K562 (cell line): ENCODE results near the gene PTPN7. TPM values are rescaled to one million over a fixed set of nuclear protein-coding genes. Genes with fewer than 3 reads are reported as not detected.

ENCODE experiments used
- ATF1 ChIP-seq, 2 experiments: fragments of 450-650 bp in 1 of 2; IDR thresholded peaks; 2 replicates each; pipeline ENCODE4 v1.6.1; 2016; ENCODE audit warnings: missing compliant biosample characterization in 1 of 2, missing genetic modification characterization in 1 of 2
- BCL6 ChIP-seq: fragments of 250-450 bp; sonication (Bioruptor Pico); IDR thresholded peaks from 2 replicates; pipeline ENCODE4 v1.4.0; 2020
- CBFA2T3 ChIP-seq: fragments of 450-650 bp; IDR thresholded peaks from 2 replicates; pipeline ENCODE4 v1.6.1; 2017
- CHCHD3 ChIP-seq: fragments of 250-450 bp; sonication (Bioruptor Pico); IDR thresholded peaks from 2 replicates; pipeline ENCODE4 v2.1.2; 2022; ENCODE audit warnings: mild to moderate bottlenecking
- HBP1 ChIP-seq: fragments of 450-650 bp; formaldehyde crosslinking; IDR thresholded peaks from 2 replicates; pipeline ENCODE4 v1.4.0; 2022; ENCODE audit warnings: missing genetic modification characterization
- IRF2 ChIP-seq: sonication (generic); formaldehyde crosslinking; IDR thresholded peaks from 2 replicates; pipeline ENCODE4 v1.8.1; 2022; ENCODE audit warnings: mild to moderate bottlenecking, missing genetic modification reagents
- KAT7 ChIP-seq: sonication (generic); formaldehyde crosslinking; IDR thresholded peaks from 2 replicates; pipeline ENCODE4 v1.8.0; 2022; ENCODE audit warnings: missing genetic modification reagents, mild to moderate bottlenecking, borderline replicate concordance
- NCOA2 ChIP-seq, 2 experiments: fragments of 450-650 bp; IDR thresholded peaks; 2 replicates each; pipeline ENCODE4 v1.6.1; 2018; ENCODE audit warnings: mild to moderate bottlenecking in 2 of 2, moderate library complexity in 1 of 2; ENCODE audit not compliant: partially characterized antibody in 2 of 2
- NELFE ChIP-seq: IDR thresholded peaks from 2 replicates; pipeline ENCODE4 v1.6.1; 2011; ENCODE audit warnings: mild to moderate bottlenecking; ENCODE audit not compliant: insufficient read depth, insufficient read length
- NFIC ChIP-seq: fragments of 450-650 bp; IDR thresholded peaks from 2 replicates; pipeline ENCODE4 v1.6.1; 2017; ENCODE audit warnings: mild to moderate bottlenecking, inconsistent platforms
- NR1H2 ChIP-seq: sonication (generic); formaldehyde crosslinking; IDR thresholded peaks from 2 replicates; pipeline ENCODE4 v1.4.0; 2020; ENCODE audit warnings: mild to moderate bottlenecking, missing genetic modification reagents
- NRF1 ChIP-seq, 2 experiments: fragments of 450-650 bp; IDR thresholded peaks in 1 of 2; conservative IDR thresholded peaks in 1 of 2; 2 replicates each; pipeline ENCODE4 v1.6.1; 2014; ENCODE audit warnings: mild to moderate bottlenecking in 2 of 2
- POLR2G ChIP-seq: fragments of 200-400 bp; formaldehyde crosslinking; IDR thresholded peaks from 2 replicates; pipeline ENCODE4 v1.6.1; 2017; ENCODE audit warnings: low read depth, mild to moderate bottlenecking, antibody characterized with exemption, low read length, moderate library complexity
- PRDM10 ChIP-seq: fragments of 450-650 bp; IDR thresholded peaks from 2 replicates; pipeline ENCODE4 v1.6.1; 2018; ENCODE audit not compliant: partially characterized antibody
- PRPF4 ChIP-seq: fragments of 200-400 bp; formaldehyde crosslinking; IDR thresholded peaks from one replicate; pipeline ENCODE4 v1.6.1; 2017; ENCODE audit warnings: low read length, low read depth, mild to moderate bottlenecking; ENCODE audit not compliant: insufficient read depth, poor library complexity, severe bottlenecking
- RB1 ChIP-seq: fragments of 450-650 bp; IDR thresholded peaks from 2 replicates; pipeline ENCODE4 v1.6.1; 2017; ENCODE audit warnings: low read depth, mild to moderate bottlenecking
- TFAM ChIP-seq: fragments of 250-450 bp; sonication (Bioruptor Pico); conservative IDR thresholded peaks from 2 replicates; pipeline ENCODE4 v1.5.0; 2021; ENCODE audit warnings: mild to moderate bottlenecking, moderate library complexity
- TFE3 ChIP-seq: fragments of 450-650 bp; formaldehyde crosslinking; IDR thresholded peaks from 2 replicates; pipeline ENCODE4 v1.4.0; 2020; ENCODE audit warnings: mild to moderate bottlenecking, mixed read lengths
- ZNF324 ChIP-seq: fragments of 250-450 bp; sonication (Bioruptor Pico); IDR thresholded peaks from 2 replicates; pipeline ENCODE4 v1.4.0; 2020; ENCODE audit warnings: mild to moderate bottlenecking
- ZNF347 ChIP-seq: fragments of 450-650 bp; formaldehyde crosslinking; IDR thresholded peaks from 2 replicates; pipeline ENCODE4 v1.4.0; 2020; ENCODE audit warnings: low read depth, mild to moderate bottlenecking, moderate library complexity
- ZNF445 ChIP-seq: fragments of 250-450 bp; sonication (Bioruptor Pico); IDR thresholded peaks from 2 replicates; pipeline ENCODE4 v1.4.0; 2020; ENCODE audit warnings: low read depth, mild to moderate bottlenecking, moderate library complexity
- ZNF75A ChIP-seq: fragments of 450-650 bp; formaldehyde crosslinking; IDR thresholded peaks from 2 replicates; pipeline ENCODE4 v1.4.0; 2020; ENCODE audit warnings: mild to moderate bottlenecking
- polyA plus RNA-seq, 8 experiments: library from polyadenylated mRNA; depleted of rRNA in 4 of 8; stranded (reverse) in 5 of 8; unstranded in 3 of 8; fragments of >200 nt; fragmentation: Nextera tagmentation in 2 of 8; fragmentation: Illumina TruSeq in 1 of 8; extraction: Ambion mirVana in 2 of 8; extraction: Trizol in 1 of 8; gene quantifications; 2 replicates each; pipeline versions ENCODE4 v1.2.1 to v1.2.3, GENCODE V29; 2011 to 2014; ENCODE audit warnings: inconsistent platforms in 1 of 8, missing spikeins in 1 of 8
- total RNA-seq, 7 experiments: library from RNA; depleted of rRNA in 6 of 7; stranded (reverse); fragments of >200 nt in 6 of 7; fragmentation: Illumina TruSeq in 2 of 7; extraction: Trizol in 2 of 7; gene quantifications; 2 replicates each; pipeline versions ENCODE4 v1.2.1 to v1.2.3, GENCODE V29; 2011 to 2021; ENCODE audit warnings: low replicate concordance in 1 of 7

Gene PTPN7
- total and polyA plus RNA-seq, 9 of the 15 experiments (the other 6 are each of a cell fraction or from before 2014, with no cell fraction given): 18.7 to 144 (median 120) TPM

GRCh38 chr1:202159534-202160371 is 649 bp downstream of the PTPN7 start (continued):
- no peak for TF ChIP-seq PRDM10
- peak; percentile 11; the same call in 1 of the 2 replicates for TF ChIP-seq CBFA2T3
- peak; percentile 38; the same call in 1 of the 2 replicates for TF ChIP-seq NFIC
- no peak; the same call in 1 of the 2 replicates for TF ChIP-seq NR1H2 (CRISPR knock-in tag)
- no peak for TF ChIP-seq BCL6
- no peak for TF ChIP-seq PRPF4
- TF ChIP-seq ATF1 (CRISPR knock-in tag; IDR thresholded peaks at IDR 0.05): no peak
- TF ChIP-seq ATF1 (tag; IDR thresholded peaks at IDR 0.05): peak; percentile 86
- peak; percentile 75; the same call in 1 of the 2 replicates for TF ChIP-seq POLR2G
- no peak for TF ChIP-seq TFAM (CRISPR knock-in tag)
- no peak for TF ChIP-seq NELFE
- TF ChIP-seq IRF2 (CRISPR knock-in tag): no peak
- no peak for TF ChIP-seq CHCHD3
- no peak; the same call in 1 of the 2 replicates for TF ChIP-seq TFE3 (CRISPR knock-in tag)
- TF ChIP-seq KAT7 (CRISPR knock-in tag): peak; percentile 19; the same call in 1 of the 2 replicates
- TF ChIP-seq ZNF347 (CRISPR knock-in tag): no peak
- peak; percentile 95 for TF ChIP-seq HBP1
- peak; percentile 53; the same call in 1 of the 2 replicates for TF ChIP-seq ZNF445 (CRISPR knock-in tag)
- no peak for TF ChIP-seq ZNF75A (CRISPR knock-in tag)
- no peak; a peak in 2 of 4 replicates for TF ChIP-seq NRF1 (conservative IDR thresholded peaks at IDR 0.05 in 1 of 2, IDR thresholded peaks at IDR 0.05 in 1 of 2)
- no peak for TF ChIP-seq ZNF324
- TF ChIP-seq NCOA2 (IDR thresholded peaks at IDR 0.05; ENCODE audit: partially characterized antibody in 2 of 2): no peak
- TF ChIP-seq RB1: peak; percentile 63
